CD4-positive, alpha-beta T cell treated with Interleukin-21 for 1 hour (primary cell): ENCODE measurements around the gene OTOG.

Source experiments
- DNase-seq: peaks from one replicate; pipeline ENCODE4 v3.0.0-alpha.2; 2020

Gene OTOG

GRCh38 chr11:17561526-17561925 lies 14.5 kb downstream of the OTOG start:
- DNase-seq, result no peak

GRCh38 chr11:17563231-17563646 lies 16.2 kb downstream of the OTOG start:
- DNase-seq, result no peak

GRCh38 chr11:17563961-17564686 lies 17.1 kb downstream of the OTOG start:
- DNase-seq, result no peak

DNA sequence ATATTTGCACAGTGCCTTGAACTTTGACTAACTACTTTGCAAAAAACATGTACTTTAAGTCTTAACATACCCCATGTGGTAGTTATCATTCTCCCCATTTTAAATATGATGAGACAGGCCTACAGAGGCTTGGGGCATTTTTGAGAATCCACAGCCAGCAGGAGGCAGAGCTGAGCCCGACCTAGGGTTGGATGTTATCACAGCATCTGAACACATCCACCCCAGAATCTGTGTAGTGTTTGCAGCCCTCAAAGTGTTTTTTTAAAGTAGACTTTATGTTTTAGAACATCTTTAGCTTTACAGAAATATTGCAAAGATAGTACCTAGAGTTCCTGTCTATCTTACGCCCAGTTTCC lies 17.6 kb downstream of the OTOG start:
- DNase-seq, result no peak

GRCh38 chr11:17568944-17569343 lies 21.9 kb downstream of the OTOG start:
- no peak for DNase-seq

DNA sequence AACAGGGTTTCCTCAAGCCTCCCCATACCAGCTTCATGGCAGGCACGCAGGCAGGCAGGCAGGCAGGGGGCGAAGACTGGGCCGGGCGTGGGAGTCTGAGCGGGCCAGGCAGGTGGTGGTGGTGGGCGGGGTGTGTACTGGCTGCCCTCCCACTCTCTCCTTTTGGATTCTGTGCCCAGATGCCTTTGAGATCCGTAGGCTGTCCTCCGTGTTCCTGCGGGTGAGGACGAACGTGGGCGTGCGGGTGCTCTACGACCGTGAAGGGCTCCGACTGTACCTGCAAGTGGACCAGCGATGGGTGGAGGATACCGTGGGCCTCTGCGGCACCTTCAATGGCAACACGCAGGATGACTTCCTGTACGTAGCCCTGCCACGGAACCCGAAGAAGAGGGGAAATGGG lies 23.0 kb downstream of the OTOG start:
- DNase-seq, result no peak

DNA sequence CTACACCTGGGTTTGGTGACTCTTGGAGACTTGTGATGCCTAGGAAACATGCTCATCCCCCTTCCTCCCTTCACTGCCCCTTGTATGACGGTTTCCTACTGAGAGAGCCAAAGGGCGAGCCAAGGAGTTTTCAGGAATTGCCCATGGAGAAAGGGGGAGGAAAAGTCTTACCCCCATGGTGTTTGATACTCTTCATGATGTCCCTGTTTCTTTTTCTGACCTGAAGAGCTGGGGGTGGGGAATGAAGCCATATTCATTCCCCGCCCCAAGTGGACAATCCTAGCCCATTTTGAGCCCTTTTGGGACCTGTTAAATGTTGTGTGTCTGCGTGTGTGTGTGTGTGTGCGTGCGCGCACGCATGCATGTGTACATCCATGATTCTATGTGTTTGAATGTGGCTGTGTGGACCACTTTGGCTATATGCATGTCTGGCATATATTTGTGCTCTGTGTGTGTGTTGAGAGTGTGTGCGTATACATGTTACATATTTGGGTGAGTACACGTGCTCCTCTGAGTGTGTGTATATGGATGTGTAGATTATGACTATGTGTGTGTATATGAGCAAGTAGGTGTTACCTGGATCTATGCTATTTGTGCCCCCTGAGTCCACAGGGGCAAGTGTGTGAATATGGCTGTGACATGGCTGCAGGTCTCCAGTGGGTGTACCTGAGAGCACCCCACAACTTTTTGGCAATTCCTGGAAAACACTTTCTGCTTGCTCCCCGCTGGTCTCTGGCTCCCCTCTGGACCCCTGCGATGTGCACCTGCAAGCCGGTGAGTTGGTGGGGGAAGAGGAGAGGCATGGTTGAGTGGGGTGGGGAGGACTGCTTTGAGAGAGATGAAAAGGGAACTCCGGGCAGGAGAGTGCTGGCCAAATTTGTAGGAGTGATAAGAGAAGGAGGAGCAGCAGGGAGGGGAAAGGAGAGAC lies 24.6 kb downstream of the OTOG start:
- no peak for DNase-seq

- no peak for DNase-seq
Measured at GRCh38 chr11:17572359-17572690, 25.3 kb downstream of the OTOG start.

- DNase-seq, result no peak
Measured at GRCh38 chr11:17572791-17573460, 25.9 kb downstream of the OTOG start.

- DNase-seq, result no peak
Measured at GRCh38 chr11:17573526-17573925, 26.5 kb downstream of the OTOG start.

DNA sequence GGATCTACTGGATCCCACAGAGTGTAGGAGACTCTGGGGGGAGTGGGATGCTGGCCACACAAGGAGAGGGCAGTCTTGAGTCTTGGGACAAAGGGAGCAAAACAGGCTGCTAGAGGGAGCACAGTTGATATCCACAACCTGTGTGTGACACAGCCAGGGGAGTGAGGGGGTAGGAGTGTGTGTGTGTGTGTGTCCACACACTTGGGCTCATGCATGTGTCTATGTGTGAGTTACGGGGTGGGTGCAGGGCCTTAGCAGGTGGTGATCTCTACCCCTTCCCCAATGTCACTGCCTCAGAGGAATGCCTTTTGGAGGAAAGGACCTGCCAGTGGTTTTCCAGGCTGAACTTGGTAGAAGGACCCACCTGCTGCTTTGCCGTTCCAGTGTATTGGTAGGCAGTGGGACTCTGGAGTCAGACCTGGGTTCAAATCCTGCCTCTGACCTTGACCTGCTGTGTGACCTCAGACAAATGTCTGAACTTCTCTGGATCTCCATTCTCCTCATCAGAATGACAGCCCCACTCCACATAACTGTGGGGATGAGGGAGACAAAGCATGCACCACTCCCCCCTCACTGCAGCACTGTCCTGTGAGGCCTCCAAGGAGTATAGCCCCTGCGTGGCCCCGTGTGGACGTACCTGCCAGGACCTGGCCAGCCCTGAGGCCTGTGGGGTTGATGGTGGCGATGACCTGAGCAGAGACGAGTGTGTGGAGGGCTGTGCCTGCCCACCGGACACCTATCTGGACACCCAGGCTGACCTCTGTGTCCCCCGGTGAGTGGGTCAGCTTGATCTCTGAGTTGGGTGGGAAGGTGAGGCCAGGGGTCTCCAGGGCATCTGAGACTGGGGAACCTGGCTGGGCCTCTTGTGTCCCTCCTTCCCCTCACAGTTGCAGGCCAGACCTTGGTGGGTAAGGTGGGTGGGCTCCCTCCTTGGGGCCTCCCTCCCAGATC lies 27.4 kb downstream of the OTOG start:
- no peak for DNase-seq

DNA sequence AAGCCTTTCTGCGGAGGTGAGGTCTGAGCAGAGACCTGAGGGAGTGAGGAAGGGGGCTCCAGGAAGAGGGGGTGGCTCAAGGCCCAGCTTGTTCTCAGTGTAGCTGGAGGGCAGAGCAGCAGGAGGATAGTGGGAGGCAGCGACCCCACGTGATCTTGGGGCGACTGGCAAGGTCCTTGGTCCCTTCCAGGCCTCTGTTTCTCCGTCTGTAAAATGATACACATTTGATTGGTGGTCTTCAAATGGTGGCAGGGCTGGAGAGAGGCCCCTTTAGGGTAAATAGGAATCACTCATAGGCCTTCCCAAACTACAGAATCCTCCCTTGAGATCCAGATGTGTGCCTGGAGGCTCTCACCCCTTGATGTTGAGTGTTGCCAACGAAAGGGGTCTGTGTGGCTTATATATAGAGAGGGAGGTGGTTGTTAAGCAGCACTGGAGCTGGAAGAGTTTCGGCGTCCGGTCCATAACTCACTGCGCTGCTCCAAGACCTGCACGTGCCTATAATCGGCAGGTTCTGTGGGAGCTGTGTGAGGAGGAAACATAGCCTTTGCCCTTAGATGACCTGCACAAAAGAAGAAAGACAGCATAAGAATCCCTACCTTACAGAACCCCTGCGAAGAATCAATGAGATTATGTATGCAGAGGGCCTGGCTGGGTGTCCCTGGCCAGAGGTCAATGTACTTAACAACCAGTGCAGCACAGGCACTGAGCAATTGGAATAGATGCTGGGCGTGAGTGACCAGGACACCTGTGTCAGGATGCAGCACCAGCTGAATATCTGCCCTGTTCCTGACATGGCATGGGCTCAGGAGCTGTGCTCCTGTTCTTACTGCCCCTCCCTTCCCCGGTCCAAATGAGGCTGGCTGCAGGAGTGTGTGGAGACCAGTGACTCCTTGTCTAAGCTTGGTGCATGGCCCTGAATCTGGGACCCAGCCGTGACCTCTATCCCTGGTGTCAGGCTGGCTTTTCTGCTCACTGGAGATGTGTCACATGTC lies 28.7 kb downstream of the OTOG start:
- no peak for DNase-seq

DNA sequence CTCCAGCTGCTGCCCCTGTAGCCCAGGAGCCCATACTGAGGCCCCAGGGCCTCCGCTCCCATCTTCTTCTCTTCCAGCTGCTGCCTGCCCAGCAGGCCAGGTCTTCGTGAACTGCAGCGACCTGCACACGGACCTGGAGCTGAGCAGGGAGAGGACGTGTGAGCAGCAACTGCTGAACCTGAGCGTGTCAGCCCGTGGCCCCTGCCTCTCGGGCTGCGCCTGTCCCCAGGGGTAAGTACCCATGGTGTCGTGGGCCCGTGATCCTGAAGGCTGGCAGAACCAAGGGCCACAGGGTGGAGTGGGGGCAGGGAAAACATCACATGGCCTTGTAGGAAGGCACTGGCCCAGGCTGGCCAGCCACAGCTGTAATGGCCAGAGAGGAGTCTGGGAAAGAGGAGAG lies 31.2 kb downstream of the OTOG start:
- no peak for DNase-seq

GRCh38 chr11:17578958-17579357 lies 31.9 kb downstream of the OTOG start:
- DNase-seq, result no peak

- DNase-seq, result no peak
Measured at GRCh38 chr11:17579451-17579850, 32.4 kb downstream of the OTOG start.

GRCh38 chr11:17580271-17580670 lies 33.2 kb downstream of the OTOG start:
- no peak for DNase-seq

DNA sequence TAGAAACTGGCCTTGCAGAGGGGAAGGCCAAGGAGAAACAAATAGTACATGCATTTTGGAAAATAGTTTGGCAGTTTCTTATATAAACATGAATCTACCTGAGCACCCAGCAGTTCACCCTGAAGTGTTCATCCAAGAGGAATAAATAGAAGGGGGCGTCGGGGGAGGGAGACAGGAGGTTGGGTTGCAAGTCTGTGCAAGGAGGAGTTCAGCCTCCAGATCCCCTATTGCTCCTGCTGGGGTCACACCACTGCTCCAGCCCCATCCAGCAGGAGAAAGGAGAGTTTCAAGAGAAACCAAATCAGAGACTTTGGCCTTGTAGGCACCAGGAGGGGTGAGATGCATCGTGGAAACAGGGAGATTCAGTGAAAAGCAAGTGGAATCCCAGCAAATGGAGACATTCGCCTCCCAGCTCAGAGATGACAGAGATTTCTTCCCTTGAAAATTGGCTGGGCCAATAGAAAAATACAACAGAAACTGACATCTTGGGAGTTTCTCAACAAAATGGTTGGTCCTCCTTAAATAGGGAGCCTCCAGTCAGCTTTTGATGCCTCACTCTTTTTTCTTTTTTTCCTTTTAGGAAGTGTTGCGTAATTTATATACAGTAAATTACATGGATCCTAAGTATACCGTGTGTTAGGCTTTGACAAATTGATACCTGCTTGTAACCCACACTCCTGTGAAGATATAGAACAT lies 34.1 kb downstream of the OTOG start:
- no peak for DNase-seq

- DNase-seq, result no peak
Measured at GRCh38 chr11:17581732-17582053, 34.6 kb downstream of the OTOG start.

DNA sequence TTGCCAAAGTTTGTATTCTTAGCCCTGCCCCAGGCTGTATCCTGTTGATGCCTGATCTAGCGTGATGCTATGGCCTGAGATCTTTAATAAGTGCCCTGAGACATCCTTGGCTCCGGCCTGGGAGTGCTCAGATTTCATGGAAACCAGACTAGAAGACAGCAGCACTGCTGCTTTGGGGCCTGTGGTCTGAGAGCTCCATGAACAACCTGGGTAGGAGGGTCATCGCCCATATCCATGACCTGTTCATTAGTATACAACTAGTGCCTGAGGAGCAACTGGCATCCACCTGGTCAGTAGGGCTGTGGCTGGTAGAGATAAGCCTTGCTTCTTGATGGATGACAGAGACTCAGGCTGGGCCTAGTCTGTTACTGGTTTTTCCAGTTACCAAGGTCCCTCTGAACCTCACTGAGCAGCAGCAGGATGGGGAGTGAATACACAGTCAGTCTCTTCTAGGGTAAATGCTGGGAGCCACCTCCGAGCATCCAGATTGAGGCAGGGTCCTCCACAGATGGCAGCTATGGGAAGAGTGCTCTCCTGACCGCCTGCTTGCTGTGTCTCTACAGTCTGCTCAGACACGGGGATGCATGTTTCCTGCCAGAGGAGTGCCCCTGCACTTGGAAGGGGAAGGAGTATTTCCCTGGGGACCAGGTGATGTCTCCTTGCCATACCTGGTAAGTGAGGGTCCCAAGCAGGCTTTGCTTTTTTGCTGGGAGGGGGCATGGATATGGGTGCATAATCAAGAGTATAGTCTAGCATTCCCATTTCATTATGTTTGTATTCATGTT lies 39.0 kb downstream of the OTOG start:
- no peak for DNase-seq

- DNase-seq, result no peak
Measured at GRCh38 chr11:17588166-17588565, 41.1 kb downstream of the OTOG start.
